CD4-positive, alpha-beta memory T cell (primary cell): ENCODE results near the gene RNFT2. TPM values are rescaled to one million over a fixed set of nuclear protein-coding genes. Genes with fewer than 3 reads are reported as not detected.

ENCODE experiments used
- CTCF ChIA-PET: fragments of 350-600 bp; sonication (Branson Sonifier 250); formaldehyde crosslinking; loops from one replicate; lab custom pipeline; 2021; ENCODE audit warnings: inconsistent platforms; ENCODE audit not compliant: partially characterized antibody; lab: Charles Lee
- POLR2A ChIA-PET: fragments of 350-600 bp; sonication (Branson Sonifier 250); formaldehyde crosslinking; loops from one replicate; lab custom pipeline; 2021; ENCODE audit not compliant: partially characterized antibody; lab: Charles Lee
- DNase-seq, 5 donors: peaks; one replicate each; pipeline versions ENCODE4 v3.0.0 to v3.0.0-alpha.2; 2020 to 2022; ENCODE audit warnings: mixed read lengths in 1 of 5
- H3K27ac ChIP-seq: one replicate; pipeline ENCODE4 v1.7.0; 2013; ENCODE audit warnings: low read depth, low read length
- H3K27me3 ChIP-seq: 2 replicates; pipeline ENCODE4 v1.7.0; 2013; ENCODE audit warnings: mild to moderate bottlenecking, low read length, moderate library complexity; ENCODE audit not compliant: insufficient read depth
- H3K36me3 ChIP-seq: 2 replicates; pipeline ENCODE4 v1.7.0; 2013; ENCODE audit warnings: mild to moderate bottlenecking, low read length, moderate library complexity; ENCODE audit not compliant: insufficient read depth
- H3K4me1 ChIP-seq: 2 replicates; pipeline ENCODE4 v1.7.0; 2013; ENCODE audit warnings: mild to moderate bottlenecking, low read length, moderate library complexity; ENCODE audit not compliant: insufficient read depth
- H3K4me3 ChIP-seq, 2 donors: one replicate each; pipeline ENCODE4 v1.7.0; 2013; ENCODE audit warnings: low read length in 2 of 2, mild to moderate bottlenecking in 1 of 2
- H3K9me3 ChIP-seq, 2 donors: one replicate each; pipeline ENCODE4 v1.7.0; 2013; ENCODE audit warnings: low read length in 2 of 2, control low read depth in 1 of 2; ENCODE audit not compliant: control insufficient read depth in 1 of 2
- H3K27ac Mint-ChIP-seq, 7 donors: one replicate each; pipeline ENCODE4 v1.8.0; 2020 to 2021; ENCODE audit warnings: mixed read lengths in 7 of 7, mild to moderate bottlenecking in 6 of 7, inconsistent platforms in 3 of 7, moderate library complexity in 3 of 7
- H3K27me3 Mint-ChIP-seq, 2 donors: one replicate each; pipeline ENCODE4 v1.8.0; 2020 to 2021; ENCODE audit warnings: mixed read lengths in 2 of 2
- H3K36me3 Mint-ChIP-seq, 2 donors: one replicate each; pipeline ENCODE4 v1.8.0; 2020 to 2021; ENCODE audit warnings: mixed read lengths in 2 of 2, inconsistent platforms in 1 of 2, mild to moderate bottlenecking in 1 of 2
- H3K4me1 Mint-ChIP-seq, 4 donors: one replicate each; pipeline ENCODE4 v1.8.0; 2020 to 2021; ENCODE audit warnings: mixed read lengths in 4 of 4, mild to moderate bottlenecking in 1 of 4
- H3K4me3 Mint-ChIP-seq, 8 donors: one replicate each; pipeline ENCODE4 v1.8.0; 2020 to 2021; ENCODE audit warnings: mixed read lengths in 8 of 8, mild to moderate bottlenecking in 7 of 8, moderate library complexity in 6 of 8, inconsistent platforms in 3 of 8
- H3K9me3 Mint-ChIP-seq, 8 donors: one replicate each; pipeline ENCODE4 v1.8.0; 2020 to 2021; ENCODE audit warnings: mixed read lengths in 8 of 8, mild to moderate bottlenecking in 5 of 8, inconsistent platforms in 3 of 8, moderate library complexity in 1 of 8
- intact Hi-C: fragments of 100-400 bp; cut with micrococcal nuclease; formaldehyde crosslinking; loops from one replicate; pipeline ENCODE4 v1.15.1; 2023
- polyA plus RNA-seq, 2 donors: library from polyadenylated mRNA; unstranded; fragments of 300-500 nt; fragmentation: Illumina TruSeq; gene quantifications; one replicate each; pipeline ENCODE4 v1.2.3, GENCODE V29; 2021
- total RNA-seq, 2 experiments: library from RNA; stranded (reverse); gene quantifications; one replicate each; pipeline ENCODE4 v1.2.3, GENCODE V29; 2021

RNFT2 gene
- total and polyA plus RNA-seq, 4 experiments from 2014 or later, result 0.88 to 5.9 (median 3.1) TPM

DNA sequence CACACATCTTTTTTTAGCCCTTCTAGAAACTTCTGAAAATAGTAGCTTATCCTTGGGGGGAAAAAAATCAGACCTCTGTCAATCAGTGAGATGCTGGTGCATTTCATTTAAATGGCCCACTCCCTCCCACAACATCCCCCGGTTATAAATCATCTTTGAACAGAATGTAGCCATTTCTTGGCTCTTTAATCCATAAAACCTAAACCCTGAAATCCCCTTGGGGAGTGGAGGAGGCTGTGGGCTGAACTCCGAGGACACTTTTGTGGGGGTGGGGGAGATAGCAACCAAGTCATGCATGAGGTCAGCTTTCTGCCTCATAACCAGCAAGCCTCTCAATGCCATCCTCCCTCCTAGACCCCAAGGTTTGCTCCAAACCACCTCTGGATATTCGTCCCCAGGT lies 122.1 kb downstream of the RNFT2 start:
- intact Hi-C loops, result no loop called here
- H3K36me3 ChIP-seq, result no peaks in the 10 kb centered on the region
- Mint-ChIP-seq H3K27me3 (peaks cover 30 to 35% of the 10 kb centered on the region in 2 donors), H3K9me3 (peaks cover 0 to 4% (median 0%) of the 10 kb centered on the region in 8 donors), H3K4me3 (no peak overlapping the region), H3K36me3 (no peaks in the 10 kb centered on the region), H3K27ac (no peak overlapping the region), H3K4me1 (peaks cover 0 to 18% (median 5%) of the 10 kb centered on the region in 4 donors)
- H3K4me3 ChIP-seq, result no peak overlapping the region
- POLR2A ChIA-PET, result no interaction called here
- peaks cover 6% of the 10 kb centered on the region for H3K4me1 ChIP-seq
- no peak for DNase-seq
- CTCF ChIA-PET, result no interaction called here
- no peaks in the 10 kb centered on the region for H3K9me3 ChIP-seq
- peaks cover 3% of the 10 kb centered on the region for H3K27me3 ChIP-seq
- H3K27ac ChIP-seq, result no peak overlapping the region

DNA sequence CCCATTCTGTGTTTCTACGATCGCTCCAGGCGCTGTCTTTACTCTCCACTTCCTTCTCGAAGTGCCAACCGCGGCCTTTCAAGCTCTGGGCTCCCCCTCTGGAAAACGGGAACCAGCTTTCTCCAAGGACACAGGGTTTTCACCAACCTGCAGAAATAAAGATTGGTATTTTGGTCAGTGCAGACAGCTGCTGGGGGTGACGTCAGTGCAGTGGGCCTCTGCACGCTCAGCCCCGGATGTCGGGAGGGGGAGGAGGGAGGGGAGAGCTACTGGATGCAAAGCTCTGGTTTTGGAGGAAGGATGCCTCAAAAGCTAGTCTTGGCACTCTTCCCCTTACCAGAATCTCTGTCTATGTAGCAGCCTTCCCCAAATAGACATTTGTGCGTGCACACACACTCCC lies 123.2 kb downstream of the RNFT2 start:
- no peak overlapping the region for H3K27ac ChIP-seq
- no peaks in the 10 kb centered on the region for H3K36me3 ChIP-seq
- POLR2A ChIA-PET, result no interaction called here
- intact Hi-C loops, result no loop called here
- H3K4me3 Mint-ChIP-seq, result no peak overlapping the region
- no peak overlapping the region for H3K4me3 ChIP-seq
- peaks cover 6% of the 10 kb centered on the region for H3K4me1 ChIP-seq
- H3K9me3 Mint-ChIP-seq, result peaks cover 0 to 3% (median 0%) of the 10 kb centered on the region in 8 donors
- H3K27me3 Mint-ChIP-seq, result peaks cover 27 to 30% of the 10 kb centered on the region in 2 donors
- no peaks in the 10 kb centered on the region for H3K36me3 Mint-ChIP-seq
- H3K27me3 ChIP-seq, result peaks cover under 1% of the 10 kb centered on the region
- peak; percentile 13 to 53 (median 18) for DNase-seq
- H3K27ac Mint-ChIP-seq, result no peak overlapping the region
- CTCF ChIA-PET, result no interaction called here
- H3K4me1 Mint-ChIP-seq, result peaks cover 0 to 18% (median 5%) of the 10 kb centered on the region in 4 donors
- H3K9me3 ChIP-seq, result no peaks in the 10 kb centered on the region

DNA sequence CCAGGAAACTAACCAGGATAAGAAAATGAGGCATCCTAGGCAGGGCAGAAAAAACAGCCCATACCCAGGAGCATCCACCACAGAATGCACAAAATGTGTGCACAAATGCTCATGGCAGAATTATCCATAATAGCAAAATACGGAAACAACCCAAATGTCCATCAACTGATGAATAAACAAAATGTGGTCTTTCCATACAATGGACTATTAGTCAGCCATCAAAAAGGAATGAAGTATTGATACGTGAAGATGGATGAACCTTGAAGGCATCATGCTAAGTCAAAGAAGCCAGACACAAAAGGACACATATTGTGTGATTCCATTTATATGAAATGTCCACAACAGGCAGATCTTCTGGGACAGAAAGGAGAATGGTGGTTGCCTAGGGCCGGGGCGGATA lies 124.1 kb downstream of the RNFT2 start:
- H3K36me3 Mint-ChIP-seq, result no peaks in the 10 kb centered on the region
- H3K4me3 Mint-ChIP-seq, result no peak overlapping the region
- H3K36me3 ChIP-seq, result no peaks in the 10 kb centered on the region
- intact Hi-C loops, result no loop called here
- peaks cover 0 to 3% (median 0%) of the 10 kb centered on the region in 8 donors for H3K9me3 Mint-ChIP-seq
- H3K27ac Mint-ChIP-seq, result no peak overlapping the region
- H3K27me3 Mint-ChIP-seq, result peaks cover 22 to 26% of the 10 kb centered on the region in 2 donors
- ChIA-PET CTCF (no interaction called here), POLR2A (no interaction called here)
- no peaks in the 10 kb centered on the region for H3K27me3 ChIP-seq
- no peak overlapping the region for H3K4me3 ChIP-seq
- no peak for DNase-seq
- H3K27ac ChIP-seq, result no peak overlapping the region
- peaks cover 6% of the 10 kb centered on the region for H3K4me1 ChIP-seq
- H3K4me1 Mint-ChIP-seq, result peaks cover 0 to 18% (median 5%) of the 10 kb centered on the region in 4 donors
- H3K9me3 ChIP-seq, result no peaks in the 10 kb centered on the region

DNA sequence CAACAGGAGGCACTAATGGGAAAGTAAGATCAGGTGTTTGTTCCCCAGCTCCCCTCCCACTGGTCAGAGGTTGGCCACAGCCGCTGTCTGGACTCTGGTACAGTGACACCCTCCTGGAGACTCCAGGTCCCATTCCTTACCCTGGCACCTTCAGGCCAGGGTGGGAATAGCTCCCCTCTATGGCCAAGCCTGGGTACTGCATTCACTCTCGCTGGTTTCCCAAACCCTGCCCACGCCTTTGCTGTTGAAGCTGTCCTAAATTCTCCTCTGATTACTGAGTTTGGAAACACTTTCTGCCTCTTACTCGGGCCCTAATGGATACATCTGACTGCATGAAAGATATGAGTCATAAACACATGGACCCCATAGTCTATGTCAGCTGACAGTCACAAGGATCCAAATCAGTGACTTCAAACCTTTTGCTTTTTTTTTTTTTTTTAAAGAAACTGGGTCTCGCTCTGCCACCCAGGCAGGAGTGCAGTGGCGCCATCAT lies 125.2 kb downstream of the RNFT2 start:
- POLR2A ChIA-PET, result no interaction called here
- H3K27ac Mint-ChIP-seq, result no peak overlapping the region
- no peaks in the 10 kb centered on the region for H3K36me3 Mint-ChIP-seq
- H3K9me3 Mint-ChIP-seq, result no peaks in the 10 kb centered on the region
- Histone ChIP-seq H3K27ac (no peak overlapping the region), H3K27me3 (no peaks in the 10 kb centered on the region), H3K36me3 (no peaks in the 10 kb centered on the region), H3K4me3 (no peak overlapping the region), H3K4me1 (peaks cover 6% of the 10 kb centered on the region), H3K9me3 (no peaks in the 10 kb centered on the region)
- H3K27me3 Mint-ChIP-seq, result peaks cover 17% of the 10 kb centered on the region in 2 donors
- intact Hi-C loops, result no loop called here
- DNase-seq, result no peak
- CTCF ChIA-PET, result interaction anchor here (0.6 to 1.6 kb wide), 3 partner anchors 9 to 42 kb away, joined by 3 to 4 read pairs (median 3); no protein-coding TSS in a partner anchor
- no peak overlapping the region for H3K4me3 Mint-ChIP-seq
- H3K4me1 Mint-ChIP-seq, result peaks cover 0 to 18% (median 5%) of the 10 kb centered on the region in 4 donors

DNA sequence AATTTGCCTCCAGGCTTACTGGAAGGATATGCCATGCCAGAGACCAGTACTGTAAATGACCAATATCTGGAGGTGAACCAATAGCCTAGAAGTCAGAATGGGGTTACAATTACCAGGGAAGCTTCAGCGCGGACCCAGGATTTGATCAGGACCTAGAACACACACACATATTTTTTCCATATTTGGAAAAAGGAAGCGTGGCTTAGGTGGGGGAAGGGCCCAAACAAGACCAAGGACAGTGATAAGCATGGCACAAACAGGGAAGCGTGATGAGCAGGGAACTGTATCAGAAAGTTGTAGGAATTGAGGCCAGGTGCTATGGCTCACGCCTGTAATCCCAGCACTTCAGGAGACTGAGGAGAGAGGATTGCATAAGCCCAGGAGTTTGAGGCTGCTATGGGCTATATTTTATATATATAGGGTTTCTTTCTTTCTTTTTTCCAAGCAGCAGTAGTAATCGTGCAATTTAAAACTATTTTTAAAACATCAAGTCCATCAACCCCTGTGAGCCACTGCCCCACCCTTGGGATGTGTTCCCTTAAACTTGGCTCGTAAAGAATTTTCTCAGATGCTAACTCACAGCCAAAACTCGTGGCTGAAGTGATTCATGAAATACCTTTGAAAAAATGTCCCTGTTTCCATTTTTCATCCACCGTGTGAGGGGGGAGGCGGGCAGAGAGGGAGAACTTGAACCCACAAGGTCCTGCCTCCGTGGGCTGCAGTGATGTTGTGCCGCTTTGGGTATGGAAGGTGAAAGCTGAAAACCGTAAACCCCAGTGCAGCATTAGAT lies 126.5 kb downstream of the RNFT2 start:
- ChIA-PET POLR2A (no interaction called here), CTCF (interaction anchor here (1.6 kb wide), 1 partner anchor 15 kb away, joined by 3 read pairs; no protein-coding TSS in a partner anchor)
- H3K36me3 ChIP-seq, result no peaks in the 10 kb centered on the region
- H3K27me3 Mint-ChIP-seq, result peaks cover 11 to 13% of the 10 kb centered on the region in 2 donors
- H3K9me3 Mint-ChIP-seq, result no peaks in the 10 kb centered on the region
- no peak overlapping the region for H3K4me3 Mint-ChIP-seq
- no peak overlapping the region for H3K27ac ChIP-seq
- no peaks in the 10 kb centered on the region for H3K9me3 ChIP-seq
- peaks cover 0 to 18% (median 4%) of the 10 kb centered on the region in 4 donors for H3K4me1 Mint-ChIP-seq
- H3K36me3 Mint-ChIP-seq, result no peaks in the 10 kb centered on the region
- peaks cover 6% of the 10 kb centered on the region for H3K4me1 ChIP-seq
- H3K4me3 ChIP-seq, result no peak overlapping the region
- no peak overlapping the region for H3K27ac Mint-ChIP-seq
- H3K27me3 ChIP-seq, result no peaks in the 10 kb centered on the region
- DNase-seq, result no peak
- intact Hi-C loops, result no loop called here

DNA sequence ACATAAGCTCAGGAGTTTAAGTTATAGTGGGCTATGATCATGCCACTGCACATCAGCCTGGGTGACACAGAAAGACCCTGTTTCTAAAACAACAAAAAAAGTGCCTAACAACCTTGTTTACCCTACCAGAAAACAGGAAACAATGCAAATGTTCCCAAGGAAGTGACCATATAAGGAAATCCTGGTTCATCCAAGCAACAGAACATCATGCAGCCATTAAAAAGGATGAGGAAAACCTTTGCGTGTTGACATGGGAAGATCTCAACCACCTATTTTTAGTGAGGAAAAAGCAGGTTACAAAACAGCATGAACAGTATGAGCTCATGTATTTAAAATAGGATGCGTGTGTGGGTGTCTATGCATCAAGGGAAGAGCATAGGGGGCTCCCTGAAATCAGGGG lies 129.4 kb downstream of the RNFT2 start:
- Histone ChIP-seq H3K4me1 (no peaks in the 10 kb centered on the region), H3K4me3 (no peak overlapping the region), H3K36me3 (no peaks in the 10 kb centered on the region), H3K27ac (no peak overlapping the region), H3K27me3 (no peaks in the 10 kb centered on the region), H3K9me3 (no peaks in the 10 kb centered on the region)
- Mint-ChIP-seq H3K27ac (no peak overlapping the region), H3K36me3 (no peaks in the 10 kb centered on the region), H3K27me3 (peaks cover 3 to 7% of the 10 kb centered on the region in 2 donors), H3K4me3 (no peak overlapping the region), H3K4me1 (no peaks in the 10 kb centered on the region), H3K9me3 (no peaks in the 10 kb centered on the region)
- DNase-seq, result no peak
- ChIA-PET POLR2A (no interaction called here), CTCF (interaction anchor here (0.5 kb wide), 1 partner anchor 366 kb away, joined by 3 read pairs; no protein-coding TSS in a partner anchor)
- intact Hi-C loops, result no loop called here

DNA sequence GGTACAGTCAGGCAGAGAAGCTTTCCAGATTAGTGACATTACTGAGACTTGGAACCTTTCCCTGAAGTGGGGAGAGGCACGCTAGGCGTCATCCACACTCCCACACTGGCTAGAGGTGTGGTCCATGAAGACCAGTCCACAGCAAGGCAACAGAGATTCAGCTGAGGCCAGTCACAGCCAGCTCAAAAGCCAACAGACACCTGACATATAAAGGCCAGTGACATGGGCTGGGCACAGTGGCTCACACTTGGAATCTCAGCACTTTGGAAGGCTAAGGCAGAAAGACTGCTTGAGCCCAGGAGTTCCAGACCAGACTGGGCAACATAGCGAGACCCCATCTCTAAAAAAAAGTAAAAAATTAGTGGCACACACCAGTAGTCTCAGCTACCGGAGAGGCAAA lies 132.2 kb downstream of the RNFT2 start:
- DNase-seq, result no peak
- no peaks in the 10 kb centered on the region for H3K36me3 ChIP-seq
- Mint-ChIP-seq H3K9me3 (peaks cover 0 to 11% (median 4%) of the 10 kb centered on the region in 8 donors), H3K4me1 (peaks cover 0 to 3% (median 1%) of the 10 kb centered on the region in 4 donors), H3K4me3 (peak overlapping the region in 1 of 8 donors; percentile 20), H3K36me3 (no peaks in the 10 kb centered on the region), H3K27me3 (peaks cover 7 to 12% of the 10 kb centered on the region in 2 donors), H3K27ac (no peak overlapping the region)
- no peaks in the 10 kb centered on the region for H3K27me3 ChIP-seq
- CTCF ChIA-PET, result no interaction called here
- POLR2A ChIA-PET, result no interaction called here
- intact Hi-C loops, result no loop called here
- H3K9me3 ChIP-seq, result no peaks in the 10 kb centered on the region
- H3K4me1 ChIP-seq, result no peaks in the 10 kb centered on the region
- H3K4me3 ChIP-seq, result no peak overlapping the region
- no peak overlapping the region for H3K27ac ChIP-seq
